ENCODE measurements around the gene MCM8. TPM values are rescaled to one million over a fixed set of nuclear protein-coding genes. Genes with fewer than 3 reads are reported as not detected.

The MCM8 gene
- total RNA-seq = 1 to 10 TPM; 2.6 to 7.2 (median 5.9) TPM

- peak in 1 of 6 experiments; percentile 14 for TF ChIP-seq CTCF (IDR thresholded peaks at IDR 0.05)
- peak in 1 of 4 donors; percentile 20 for TF ChIP-seq POLR2A (IDR thresholded peaks at IDR 0.05)
- intact Hi-C loops (cut with DNase I) = no loop called here
- peaks cover 0 to 58% (median 3%) of the 10 kb centered on the region in 3 donors for H3K36me3 ChIP-seq
- no peaks in the 10 kb centered on the region for H3K27me3 ChIP-seq
- H3K4me3 ChIP-seq = peak within 1 kb of the TSS; percentile 78 to 92 (median 90)
- DNase-seq = peak; percentile 90
- WGBS, 2 donors = 0% methylated on average over 13 to 36 of the region's 61 CpGs
- H3K27ac ChIP-seq = peak within 1 kb of the TSS; percentile 80 to 86 (median 80)
- peaks cover 7 to 43% (median 15%) of the 10 kb centered on the region in 3 donors for H3K4me1 ChIP-seq
- H3K9me3 ChIP-seq = no peaks in the 10 kb centered on the region
Observed at GRCh38 chr20:5950271-5951031, at the start of gene MCM8, which contains the start of gene TRMT6. Gene MCM8 (plus strand): TSS chr20:5950652. CDS start chr20:5952016, 1,364 bp downstream. Gene TRMT6 (minus strand): TSS chr20:5950533. CDS start chr20:5950405, 128 bp downstream.

- intact Hi-C loops (cut with DNase I) = no loop called here
- Histone ChIP-seq H3K27ac (no peak overlapping the region), H3K36me3 (no peaks in the 10 kb centered on the region), H3K4me3 (no peak overlapping the region), H3K9me3 (no peaks in the 10 kb centered on the region), H3K4me1 (no peaks in the 10 kb centered on the region), H3K27me3 (peaks cover 0 to 11% (median 0%) of the 10 kb centered on the region in 4 donors)
- TF ChIP-seq POLR2A (IDR thresholded peaks at IDR 0.05) = no peak
- TF ChIP-seq CTCF (IDR thresholded peaks at IDR 0.05) = no peak
- DNase-seq = no peak
- 60 to 65% methylated on average over 1 of the region's 1 CpG for WGBS, 2 donors
Observed at GRCh38 chr20:5900908-5901307, 49.5 kb upstream of the MCM8 start.

- DNase-seq = no peak
- intact Hi-C loops (cut with DNase I) = no loop called here
- peaks cover 3 to 9% (median 8%) of the 10 kb centered on the region in 3 donors for H3K4me1 ChIP-seq
- no peak for TF ChIP-seq CTCF (IDR thresholded peaks at IDR 0.05)
- no peak for TF ChIP-seq POLR2A (IDR thresholded peaks at IDR 0.05)
- peaks cover 0 to 60% (median 6%) of the 10 kb centered on the region in 4 donors for H3K27me3 ChIP-seq
- no peaks in the 10 kb centered on the region for H3K9me3 ChIP-seq
- WGBS, 2 donors = 47 to 60% methylated on average over 2 of the region's 2 CpGs
- no peak overlapping the region for H3K27ac ChIP-seq
- H3K36me3 ChIP-seq = no peaks in the 10 kb centered on the region
- H3K4me3 ChIP-seq = no peak overlapping the region
Observed at GRCh38 chr20:5908981-5909380, 41.5 kb upstream of the MCM8 start.

- Histone ChIP-seq H3K4me1 (peaks cover 3 to 9% (median 8%) of the 10 kb centered on the region in 3 donors), H3K36me3 (no peaks in the 10 kb centered on the region), H3K27ac (no peak overlapping the region), H3K4me3 (no peak overlapping the region), H3K27me3 (peaks cover 0 to 67% (median 6%) of the 10 kb centered on the region in 4 donors), H3K9me3 (no peaks in the 10 kb centered on the region)
- no peak for DNase-seq
- WGBS, 2 donors = 51 to 59% methylated on average over 6 of the region's 6 CpGs
- TF ChIP-seq POLR2A (IDR thresholded peaks at IDR 0.05) (no peak), CTCF (IDR thresholded peaks at IDR 0.05) (no peak)
- intact Hi-C loops (cut with DNase I) = no loop called here
Observed at GRCh38 chr20:5910186-5910585, 40.3 kb upstream of the MCM8 start.

- peaks cover 3 to 9% (median 8%) of the 10 kb centered on the region in 3 donors for H3K4me1 ChIP-seq
- H3K4me3 ChIP-seq = no peak overlapping the region
- 73 to 83% methylated on average over 2 of the region's 2 CpGs for WGBS, 2 donors
- intact Hi-C loops (cut with DNase I) = no loop called here
- no peak for DNase-seq
- H3K27ac ChIP-seq = no peak overlapping the region
- no peaks in the 10 kb centered on the region for H3K9me3 ChIP-seq
- no peaks in the 10 kb centered on the region for H3K36me3 ChIP-seq
- TF ChIP-seq CTCF (IDR thresholded peaks at IDR 0.05) (no peak), POLR2A (IDR thresholded peaks at IDR 0.05) (no peak)
- H3K27me3 ChIP-seq = peaks cover 0 to 55% (median 6%) of the 10 kb centered on the region in 4 donors
Observed at GRCh38 chr20:5913166-5913565, 37.3 kb upstream of the MCM8 start.

Data from esophagus squamous epithelium (tissue), 5 donors.